Hepatocyte (in vitro differentiated cells): ENCODE measurements around the gene TRAPPC12. TPM values are rescaled to one million over a fixed set of nuclear protein-coding genes. Genes with fewer than 3 reads are reported as not detected.

Experiments
- DNase-seq: peaks from one replicate; pipeline ENCODE4 v3.0.0-alpha.2; 2016; ENCODE audit warnings: low spot score
- H2AFZ ChIP-seq: fragments of 200-600 bp; sonication (generic); 2 replicates; pipeline ENCODE4 v1.6.0; 2016; ENCODE audit warnings: antibody characterized with exemption, mild to moderate bottlenecking
- H3K27ac ChIP-seq: fragments of 200-600 bp; sonication (generic); 2 replicates; pipeline ENCODE4 v1.5.1; 2016; ENCODE audit warnings: mild to moderate bottlenecking
- H3K27me3 ChIP-seq: fragments of 200-600 bp; sonication (generic); 2 replicates; pipeline ENCODE4 v1.6.1; 2016
- H3K36me3 ChIP-seq: fragments of 200-600 bp; sonication (generic); replicated peaks from 2 replicates; pipeline ENCODE4 v1.5.1; 2016; ENCODE audit warnings: low read depth; ENCODE audit not compliant: insufficient read depth
- H3K4me1 ChIP-seq: fragments of 200-600 bp; sonication (generic); 2 replicates; pipeline ENCODE4 v1.5.1; 2016; ENCODE audit warnings: mild to moderate bottlenecking, moderate library complexity; ENCODE audit not compliant: insufficient read depth
- H3K4me2 ChIP-seq: fragments of 200-600 bp; sonication (generic); 2 replicates; pipeline ENCODE4 v1.6.0; 2016
- H3K4me3 ChIP-seq: fragments of 200-600 bp; sonication (generic); 2 replicates; pipeline ENCODE4 v1.5.1; 2016; ENCODE audit warnings: mild to moderate bottlenecking
- H3K79me2 ChIP-seq: fragments of 200-600 bp; sonication (generic); 2 replicates; pipeline ENCODE4 v1.6.0; 2017; ENCODE audit warnings: mild to moderate bottlenecking
- H3K9me2 ChIP-seq: fragments of 200-600 bp; sonication (generic); replicated peaks from 2 replicates; pipeline ENCODE4 v1.6.0; 2017; ENCODE audit warnings: mild to moderate bottlenecking; ENCODE audit not compliant: insufficient read depth
- H3K9me3 ChIP-seq: fragments of 200-600 bp; sonication (generic); 2 replicates; pipeline ENCODE4 v1.5.1; 2016; ENCODE audit warnings: low read depth, mild to moderate bottlenecking
- H4K20me1 ChIP-seq: fragments of 200-600 bp; sonication (generic); 2 replicates; pipeline ENCODE4 v1.6.0; 2016; ENCODE audit warnings: mild to moderate bottlenecking; ENCODE audit not compliant: insufficient read depth, poor library complexity, severe bottlenecking
- EZH2 ChIP-seq: fragments of 200-600 bp; sonication (generic); IDR thresholded peaks from 2 replicates; pipeline ENCODE4 v1.6.1; 2016; ENCODE audit warnings: antibody characterized with exemption, mild to moderate bottlenecking, borderline replicate concordance
- EZH2phosphoT487 ChIP-seq: fragments of 200-600 bp; sonication (generic); IDR thresholded peaks from one replicate; pipeline ENCODE4 v1.6.1; 2018; ENCODE audit warnings: antibody characterized with exemption, mild to moderate bottlenecking, low read depth, moderate library complexity; ENCODE audit not compliant: unreplicated experiment, severe bottlenecking
- WGBS: methylation state at CpG from one replicate; pipeline ENCODE4 v1.1.6; 2016; ENCODE audit warnings: low lambda C conversion rate; ENCODE audit errors: missing lambda C conversion rate; 5-methylcytosine and 5-hydroxymethylcytosine counted together
- polyA plus RNA-seq: library from polyadenylated mRNA; unstranded; fragments of >200 nt; fragmentation: Nextera tagmentation; extraction: Ambion mirVana; gene quantifications from 2 replicates; pipeline ENCODE4 v1.2.1, GENCODE V29; 2016
- total RNA-seq: library from RNA; depleted of rRNA; stranded (reverse); fragments of >200 nt; gene quantifications from 2 replicates; pipeline ENCODE4 v1.2.3, GENCODE V29; 2014
- TF ChIP-seq, protein P1 (sequence below): fragments of 200-600 bp; sonication (generic); IDR thresholded peaks from 2 replicates; pipeline ENCODE4 v1.5.1; 2016; ENCODE audit warnings: antibody characterized with exemption, mild to moderate bottlenecking; ENCODE audit not compliant: poor library complexity

TRAPPC12 gene
- total and polyA plus RNA-seq, 2 experiments from 2014 or later: 49.3 to 61.2 TPM

DNA sequence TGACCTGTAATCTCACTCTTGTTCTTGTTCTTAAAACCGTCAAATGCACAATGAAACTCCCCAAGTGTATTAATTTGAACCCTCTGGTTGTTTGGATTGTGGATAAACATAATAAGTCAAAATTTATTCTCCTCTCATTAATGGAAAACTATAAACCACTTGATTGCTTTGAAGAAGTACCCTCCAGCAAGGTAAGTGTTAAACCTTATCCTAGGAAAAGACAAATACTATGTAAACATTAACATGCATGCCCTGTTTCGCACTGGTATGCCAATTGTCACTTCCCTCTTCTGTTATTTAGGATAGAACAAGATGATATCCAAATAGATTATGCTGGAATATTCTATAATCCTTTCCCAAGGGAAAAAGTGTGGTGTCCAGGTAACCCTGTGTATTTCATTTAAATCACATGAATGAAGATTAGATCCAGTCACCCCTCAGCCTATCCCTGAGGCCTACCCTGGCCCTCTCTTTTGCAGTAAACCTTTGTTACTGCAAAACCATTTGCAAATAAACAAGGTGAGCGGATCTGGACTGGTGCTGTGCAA is 138.5 kb downstream of the TRAPPC12 start:
- TF ChIP-seq EZH2: no peak
- TF ChIP-seq EZH2phosphoT487: no peak
- TF ChIP-seq, protein P1, sequence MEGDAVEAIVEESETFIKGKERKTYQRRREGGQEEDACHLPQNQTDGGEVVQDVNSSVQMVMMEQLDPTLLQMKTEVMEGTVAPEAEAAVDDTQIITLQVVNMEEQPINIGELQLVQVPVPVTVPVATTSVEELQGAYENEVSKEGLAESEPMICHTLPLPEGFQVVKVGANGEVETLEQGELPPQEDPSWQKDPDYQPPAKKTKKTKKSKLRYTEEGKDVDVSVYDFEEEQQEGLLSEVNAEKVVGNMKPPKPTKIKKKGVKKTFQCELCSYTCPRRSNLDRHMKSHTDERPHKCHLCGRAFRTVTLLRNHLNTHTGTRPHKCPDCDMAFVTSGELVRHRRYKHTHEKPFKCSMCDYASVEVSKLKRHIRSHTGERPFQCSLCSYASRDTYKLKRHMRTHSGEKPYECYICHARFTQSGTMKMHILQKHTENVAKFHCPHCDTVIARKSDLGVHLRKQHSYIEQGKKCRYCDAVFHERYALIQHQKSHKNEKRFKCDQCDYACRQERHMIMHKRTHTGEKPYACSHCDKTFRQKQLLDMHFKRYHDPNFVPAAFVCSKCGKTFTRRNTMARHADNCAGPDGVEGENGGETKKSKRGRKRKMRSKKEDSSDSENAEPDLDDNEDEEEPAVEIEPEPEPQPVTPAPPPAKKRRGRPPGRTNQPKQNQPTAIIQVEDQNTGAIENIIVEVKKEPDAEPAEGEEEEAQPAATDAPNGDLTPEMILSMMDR: no peak
- H2AFZ ChIP-seq: peak overlapping the region; percentile 20
- DNase-seq: no peak

DNA sequence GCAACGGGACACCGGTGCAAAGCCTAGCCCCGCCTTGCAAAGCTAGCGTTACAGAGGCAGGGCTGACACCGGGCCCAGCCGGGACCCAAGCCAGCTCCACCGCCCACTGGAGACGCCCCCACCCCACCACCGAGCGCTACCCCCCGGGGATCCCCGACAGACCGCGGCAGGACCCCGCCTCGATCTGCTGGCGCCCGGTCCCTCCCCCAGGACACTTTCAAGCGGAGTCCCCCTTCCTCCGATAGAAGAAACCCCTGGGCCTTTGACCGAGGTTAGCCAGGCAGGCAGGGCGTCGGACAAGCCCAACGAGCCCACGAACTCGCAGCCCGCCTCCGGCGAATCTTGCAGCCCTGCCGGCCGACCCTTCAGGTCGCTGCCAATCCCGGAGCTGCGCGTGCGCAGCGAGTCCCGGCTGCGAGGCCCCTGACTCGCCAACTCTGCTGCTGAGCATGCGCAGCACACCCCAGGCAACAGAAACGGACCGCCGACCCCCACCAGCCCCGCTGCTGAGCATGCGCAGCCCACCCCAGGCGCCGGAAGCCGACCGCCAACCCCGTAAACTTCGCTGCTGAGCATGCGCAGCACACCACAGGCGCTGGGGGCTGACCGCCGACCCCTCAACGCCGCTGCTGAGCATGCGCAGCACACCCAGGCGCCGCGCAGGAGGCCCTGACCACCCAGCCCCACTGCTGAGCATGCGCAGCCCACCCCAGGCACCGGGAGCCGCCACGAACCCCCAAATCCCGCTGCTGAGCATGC is 139.2 kb downstream of the TRAPPC12 start:
- peak overlapping the region; percentile 89 for H3K4me2 ChIP-seq
- H3K27ac ChIP-seq: peak overlapping the region; percentile 92
- peaks cover 19% of the 10 kb centered on the region for H3K4me1 ChIP-seq
- H3K36me3 ChIP-seq: no peaks in the 10 kb centered on the region
- no peaks in the 10 kb centered on the region for H4K20me1 ChIP-seq
- peak overlapping the region; percentile 51 for H2AFZ ChIP-seq
- WGBS: 2% methylated on average over 57 of the region's 67 CpGs
- no peaks in the 10 kb centered on the region for H3K9me2 ChIP-seq
- TF ChIP-seq EZH2: no peak
- TF ChIP-seq, protein P1: no peak
- no peak for TF ChIP-seq EZH2phosphoT487
- H3K27me3 ChIP-seq: no peaks in the 10 kb centered on the region
- peak; percentile 99 for DNase-seq
- H3K4me3 ChIP-seq: peak overlapping the region; percentile 71
- peaks cover 40% of the 10 kb centered on the region for H3K79me2 ChIP-seq
- H3K9me3 ChIP-seq: no peaks in the 10 kb centered on the region

More for the DNA sequence above, 138.5 kb downstream of the TRAPPC12 start:
- H3K4me1 ChIP-seq: peaks cover 18% of the 10 kb centered on the region
- H4K20me1 ChIP-seq: no peaks in the 10 kb centered on the region
- H3K4me3 ChIP-seq: peak overlapping the region; percentile 71
- H3K36me3 ChIP-seq: no peaks in the 10 kb centered on the region
- H3K9me3 ChIP-seq: no peaks in the 10 kb centered on the region
- H3K79me2 ChIP-seq: peaks cover 40% of the 10 kb centered on the region
- WGBS: 25% methylated on average over 3 of the region's 3 CpGs
- H3K27ac ChIP-seq: peak overlapping the region; percentile 80
- peak overlapping the region; percentile 89 for H3K4me2 ChIP-seq
- no peaks in the 10 kb centered on the region for H3K9me2 ChIP-seq
- H3K27me3 ChIP-seq: no peaks in the 10 kb centered on the region

DNA sequence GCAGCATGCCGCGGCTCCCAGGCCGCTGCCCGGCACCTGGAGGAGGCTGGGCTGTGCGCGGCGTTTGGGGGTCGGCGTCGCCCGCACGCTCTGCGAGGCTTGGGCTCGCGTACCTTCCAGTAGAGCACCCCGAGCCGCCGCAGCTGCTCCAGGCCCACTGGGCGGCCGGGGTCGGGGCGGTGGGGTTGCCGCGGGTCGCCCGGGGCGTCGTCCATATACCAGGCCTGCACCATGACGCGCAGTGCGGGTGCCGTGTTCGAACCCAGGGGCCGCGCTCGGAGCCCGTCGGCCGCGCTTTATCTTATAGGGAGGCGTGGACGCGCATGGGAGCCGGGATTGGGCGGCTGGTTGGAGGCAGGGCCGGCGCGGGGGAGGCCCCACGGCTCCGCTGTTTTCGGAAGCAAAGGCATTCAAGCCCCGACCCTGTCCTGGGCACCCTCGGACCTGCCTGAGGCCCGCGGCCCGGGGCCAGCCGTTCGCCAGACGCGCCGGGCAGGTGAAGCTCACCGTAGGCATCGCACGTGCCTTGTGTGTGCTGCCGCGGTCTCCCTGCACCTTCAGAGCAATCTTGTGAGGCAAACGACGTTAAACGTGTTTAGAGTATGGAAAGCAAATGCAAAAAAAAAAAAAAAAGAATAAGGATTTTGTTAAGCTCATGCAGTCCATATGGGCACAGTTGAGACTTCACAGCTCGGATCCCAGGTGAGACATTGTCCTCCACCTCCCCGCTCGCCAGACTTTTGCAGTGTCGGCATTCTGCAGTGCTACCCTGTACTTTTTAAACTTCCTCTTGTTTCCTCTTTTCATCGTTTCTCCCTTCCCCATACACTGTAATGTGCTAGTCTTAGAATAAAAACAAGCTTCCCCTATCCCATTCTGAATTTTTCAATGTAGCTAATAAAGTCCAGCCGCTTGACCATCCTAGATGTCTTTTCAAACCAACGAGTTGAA is 140.0 kb downstream of the TRAPPC12 start, which contains the start of gene ADI1:
Gene ADI1 (minus strand): TSS at position 277 of the 951 bp plus-strand sequence. CDS start 44 bp downstream, at position 233.
- Histone ChIP-seq H3K9me3 (no peaks in the 10 kb centered on the region), H3K4me1 (peaks cover 27% of the 10 kb centered on the region), H3K9me2 (no peaks in the 10 kb centered on the region), H2AFZ (peak within 1 kb of the TSS; percentile 51), H3K79me2 (peaks cover 34% of the 10 kb centered on the region), H3K36me3 (no peaks in the 10 kb centered on the region), H4K20me1 (no peaks in the 10 kb centered on the region), H3K4me2 (peak within 1 kb of the TSS; percentile 89), H3K4me3 (peak within 1 kb of the TSS; percentile 71), H3K27ac (peak within 1 kb of the TSS; percentile 92), H3K27me3 (no peaks in the 10 kb centered on the region)
- WGBS: 5% methylated on average over 59 of the region's 76 CpGs
- TF ChIP-seq EZH2: no peak
- TF ChIP-seq, protein P1: no peak
- no peak for TF ChIP-seq EZH2phosphoT487
- peak; percentile 85 for DNase-seq
